Panc1 (cell line): Measurements from ENCODE around the gene PINK1. TPM values are rescaled to one million over a fixed set of nuclear protein-coding genes. Genes with fewer than 3 reads are reported as not detected.

ENCODE experiments used
- ATAC-seq: fragments of 200-7000 bp; cut with Tn5 transposase; 2 replicates; pipeline ENCODE4 v1.9.1; 2020; ENCODE audit warnings: mild to moderate bottlenecking, moderate library complexity
- BruUV-seq: library from RNA; stranded (reverse); fragments of 400-500 nt; replicated peaks from 2 replicates; lab custom pipeline; 2021; lab: Mats Ljungman, UMichigan
- CTCF ChIA-PET: fragments of 300-600 bp; sonication (Branson Sonifier 250); formaldehyde crosslinking; loops from one replicate; lab custom pipeline; 2022; ENCODE audit warnings: antibody characterized with exemption; lab: Charles Lee
- POLR2A ChIA-PET: fragments of 300-600 bp; sonication (Branson Sonifier 250); formaldehyde crosslinking; loops from one replicate; lab custom pipeline; 2022; ENCODE audit warnings: antibody characterized with exemption; lab: Charles Lee
- DNase-seq: peaks from one replicate; pipeline ENCODE4 v3.0.0-alpha.2; 2010; ENCODE audit warnings: low read depth, low spot score
- H3K27ac ChIP-seq: 2 replicates; pipeline ENCODE4 v1.5.1; 2011; ENCODE audit warnings: mild to moderate bottlenecking, low read length, inconsistent platforms
- H3K27me3 ChIP-seq: fragments of 200-500 bp; sonication (Bioruptor generic); 2 replicates; pipeline ENCODE4 v1.6.0; 2014; ENCODE audit warnings: low read length, inconsistent platforms; ENCODE audit not compliant: control insufficient read depth, insufficient read depth
- H3K36me3 ChIP-seq: fragments of 200-500 bp; sonication (Bioruptor generic); 2 replicates; pipeline ENCODE4 v1.5.1; 2014; ENCODE audit warnings: inconsistent platforms, mild to moderate bottlenecking, low read length, moderate library complexity; ENCODE audit not compliant: control insufficient read depth, insufficient read depth
- H3K4me1 ChIP-seq: 2 replicates; pipeline ENCODE4 v1.5.1; 2011; ENCODE audit warnings: inconsistent platforms, mild to moderate bottlenecking, low read length, moderate library complexity; ENCODE audit not compliant: control insufficient read depth, insufficient read depth
- H3K4me3 ChIP-seq, 2 experiments: 2 replicates each; pipeline ENCODE4 v1.5.1; 2011 to 2012; ENCODE audit warnings: low read depth in 2 of 2, low read length in 2 of 2, mild to moderate bottlenecking in 2 of 2, inconsistent platforms in 1 of 2, moderate library complexity in 1 of 2
- H3K9me3 ChIP-seq: fragments of 200-500 bp; sonication (Bioruptor generic); 2 replicates; pipeline ENCODE4 v1.5.1; 2014; ENCODE audit warnings: low read depth, mild to moderate bottlenecking, inconsistent platforms, low read length, moderate library complexity; ENCODE audit not compliant: control insufficient read depth, insufficient read depth
- POLR2AphosphoS5 ChIP-seq: IDR thresholded peaks from 2 replicates; pipeline ENCODE4 v1.6.1; 2012; ENCODE audit warnings: mild to moderate bottlenecking, low read depth, low read length, moderate library complexity
- SIN3A ChIP-seq: IDR thresholded peaks from 2 replicates; pipeline ENCODE4 v1.6.1; 2012; ENCODE audit warnings: low read depth, mild to moderate bottlenecking, low read length, moderate library complexity, borderline replicate concordance; ENCODE audit not compliant: insufficient read depth
- TCF7L2 ChIP-seq: IDR thresholded peaks from 2 replicates; pipeline ENCODE4 v1.6.1; 2011; ENCODE audit warnings: mild to moderate bottlenecking, low read depth, low read length, inconsistent platforms
- in situ Hi-C: cut with HindIII; loops from 2 replicates; pipeline ENCODE4 v1.10.0; 2016; ENCODE audit warnings: low sequenced_read_pairs, low pct_unique_long_range_greater_than_20kb
- intact Hi-C: fragments of 100-400 bp; cut with micrococcal nuclease; formaldehyde crosslinking; loops from one replicate; pipeline ENCODE4 v1.10.0; 2022; ENCODE audit not compliant: unreplicated experiment
- total RNA-seq: library from RNA; stranded (reverse); gene quantifications from one replicate; pipeline ENCODE4 v1.2.1, GENCODE V29; 2021; ENCODE audit not compliant: unreplicated experiment
- TF ChIP-seq, protein P1 (sequence below): fragments of 450-650 bp; IDR thresholded peaks from 2 replicates; pipeline ENCODE4 v1.5.1; 2017; ENCODE audit warnings: mild to moderate bottlenecking
- TF ChIP-seq, protein P2 (sequence below), 2 experiments: IDR thresholded peaks; 2 replicates each; pipeline ENCODE4 v1.6.1; 2011 to 2012; ENCODE audit warnings: low read depth in 2 of 2, control low read depth in 1 of 2, low read length in 1 of 2, mild to moderate bottlenecking in 1 of 2, moderate library complexity in 1 of 2; ENCODE audit not compliant: insufficient read depth in 1 of 2

PINK1 gene
- total RNA-seq, 1 experiment from 2014 or later, result 32.1 TPM

DNA sequence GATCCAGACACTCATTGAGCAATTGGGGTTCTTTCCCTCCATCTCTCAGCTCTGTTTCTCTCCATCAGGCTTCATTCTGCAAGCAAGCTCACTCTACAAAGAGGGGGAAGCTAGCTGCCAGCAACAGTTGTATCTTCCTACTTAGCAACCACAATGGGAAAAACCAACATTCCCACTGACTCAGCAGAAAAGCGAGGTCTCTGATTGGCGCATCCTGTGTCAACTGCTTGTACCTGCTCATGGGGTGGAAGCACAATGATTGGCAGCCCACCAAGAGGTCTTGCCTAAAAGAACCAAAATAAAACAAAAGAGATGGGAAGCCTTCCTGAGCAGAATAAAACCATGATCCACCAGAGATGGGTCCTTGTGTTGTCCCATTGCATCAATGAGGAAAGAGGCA lies 48.4 kb upstream of the PINK1 start:
- POLR2A ChIA-PET, result no interaction called here
- intact Hi-C loops, result no loop called here

DNA sequence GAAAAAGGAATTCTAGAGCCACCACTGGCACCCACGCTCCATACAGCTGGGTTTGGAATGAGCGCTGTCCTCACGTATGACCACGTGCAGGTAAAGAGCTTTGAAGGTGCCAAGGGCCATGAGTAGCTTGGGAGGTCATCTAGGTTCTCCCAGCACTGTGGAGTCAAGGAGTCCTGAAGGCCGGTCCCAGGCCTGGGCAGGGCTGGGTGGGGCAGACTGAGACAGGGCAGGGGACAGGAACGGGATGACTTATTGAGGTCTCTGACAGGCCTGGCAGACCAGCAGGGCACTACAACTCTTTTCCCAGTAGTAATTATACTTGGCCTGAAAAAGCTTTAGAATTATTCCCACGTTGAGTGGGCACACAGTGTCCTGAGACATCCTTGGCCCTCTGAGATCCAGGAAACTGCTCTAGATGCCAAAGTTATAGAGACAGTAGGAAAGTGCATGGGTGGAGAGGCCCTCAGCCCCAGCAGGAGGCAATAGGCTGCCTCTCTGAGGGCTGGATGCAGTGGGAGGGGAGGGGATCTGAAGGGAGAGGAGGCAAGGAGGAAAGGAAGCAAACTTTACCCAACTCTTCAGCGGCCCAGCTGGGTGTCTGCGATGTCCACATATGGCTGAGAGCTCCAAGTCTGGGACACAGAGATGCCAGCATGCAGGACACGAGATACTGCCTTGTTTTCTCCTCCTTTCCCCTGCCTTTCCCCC lies 46.2 kb upstream of the PINK1 start:
- no peaks in the 10 kb centered on the region for H3K9me3 ChIP-seq
- ATAC-seq (peak; percentile 24; the same call in 1 of the 2 replicates), DNase-seq (no peak)
- TF ChIP-seq, protein P1, sequence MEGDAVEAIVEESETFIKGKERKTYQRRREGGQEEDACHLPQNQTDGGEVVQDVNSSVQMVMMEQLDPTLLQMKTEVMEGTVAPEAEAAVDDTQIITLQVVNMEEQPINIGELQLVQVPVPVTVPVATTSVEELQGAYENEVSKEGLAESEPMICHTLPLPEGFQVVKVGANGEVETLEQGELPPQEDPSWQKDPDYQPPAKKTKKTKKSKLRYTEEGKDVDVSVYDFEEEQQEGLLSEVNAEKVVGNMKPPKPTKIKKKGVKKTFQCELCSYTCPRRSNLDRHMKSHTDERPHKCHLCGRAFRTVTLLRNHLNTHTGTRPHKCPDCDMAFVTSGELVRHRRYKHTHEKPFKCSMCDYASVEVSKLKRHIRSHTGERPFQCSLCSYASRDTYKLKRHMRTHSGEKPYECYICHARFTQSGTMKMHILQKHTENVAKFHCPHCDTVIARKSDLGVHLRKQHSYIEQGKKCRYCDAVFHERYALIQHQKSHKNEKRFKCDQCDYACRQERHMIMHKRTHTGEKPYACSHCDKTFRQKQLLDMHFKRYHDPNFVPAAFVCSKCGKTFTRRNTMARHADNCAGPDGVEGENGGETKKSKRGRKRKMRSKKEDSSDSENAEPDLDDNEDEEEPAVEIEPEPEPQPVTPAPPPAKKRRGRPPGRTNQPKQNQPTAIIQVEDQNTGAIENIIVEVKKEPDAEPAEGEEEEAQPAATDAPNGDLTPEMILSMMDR, result no peak
- TF ChIP-seq, protein P2, sequence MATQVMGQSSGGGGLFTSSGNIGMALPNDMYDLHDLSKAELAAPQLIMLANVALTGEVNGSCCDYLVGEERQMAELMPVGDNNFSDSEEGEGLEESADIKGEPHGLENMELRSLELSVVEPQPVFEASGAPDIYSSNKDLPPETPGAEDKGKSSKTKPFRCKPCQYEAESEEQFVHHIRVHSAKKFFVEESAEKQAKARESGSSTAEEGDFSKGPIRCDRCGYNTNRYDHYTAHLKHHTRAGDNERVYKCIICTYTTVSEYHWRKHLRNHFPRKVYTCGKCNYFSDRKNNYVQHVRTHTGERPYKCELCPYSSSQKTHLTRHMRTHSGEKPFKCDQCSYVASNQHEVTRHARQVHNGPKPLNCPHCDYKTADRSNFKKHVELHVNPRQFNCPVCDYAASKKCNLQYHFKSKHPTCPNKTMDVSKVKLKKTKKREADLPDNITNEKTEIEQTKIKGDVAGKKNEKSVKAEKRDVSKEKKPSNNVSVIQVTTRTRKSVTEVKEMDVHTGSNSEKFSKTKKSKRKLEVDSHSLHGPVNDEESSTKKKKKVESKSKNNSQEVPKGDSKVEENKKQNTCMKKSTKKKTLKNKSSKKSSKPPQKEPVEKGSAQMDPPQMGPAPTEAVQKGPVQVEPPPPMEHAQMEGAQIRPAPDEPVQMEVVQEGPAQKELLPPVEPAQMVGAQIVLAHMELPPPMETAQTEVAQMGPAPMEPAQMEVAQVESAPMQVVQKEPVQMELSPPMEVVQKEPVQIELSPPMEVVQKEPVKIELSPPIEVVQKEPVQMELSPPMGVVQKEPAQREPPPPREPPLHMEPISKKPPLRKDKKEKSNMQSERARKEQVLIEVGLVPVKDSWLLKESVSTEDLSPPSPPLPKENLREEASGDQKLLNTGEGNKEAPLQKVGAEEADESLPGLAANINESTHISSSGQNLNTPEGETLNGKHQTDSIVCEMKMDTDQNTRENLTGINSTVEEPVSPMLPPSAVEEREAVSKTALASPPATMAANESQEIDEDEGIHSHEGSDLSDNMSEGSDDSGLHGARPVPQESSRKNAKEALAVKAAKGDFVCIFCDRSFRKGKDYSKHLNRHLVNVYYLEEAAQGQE (IDR thresholded peaks at IDR 0.05; ENCODE audit: insufficient read depth in 1 of 2, low read depth in 2 of 2, low read length in 1 of 2), result no peak
- TF ChIP-seq POLR2AphosphoS5 (no peak), TCF7L2 (no peak), SIN3A (no peak)
- in situ Hi-C loops, result no loop called here
- H3K36me3 ChIP-seq, result no peaks in the 10 kb centered on the region
- H3K4me3 ChIP-seq, result no peak overlapping the region
- CTCF ChIA-PET, result no interaction called here
- no peak overlapping the region for H3K27ac ChIP-seq
- BruUV-seq, result no TSS peak
- intact Hi-C loops, result no loop called here
- no peaks in the 10 kb centered on the region for H3K27me3 ChIP-seq
- H3K4me1 ChIP-seq, result peaks cover 3% of the 10 kb centered on the region; the same call in 1 of the 2 replicates
- POLR2A ChIA-PET, result interaction anchor here (0.6 kb wide), 1 partner anchor 39 kb away, joined by 3 read pairs; no protein-coding TSS in a partner anchor

More for the DNA sequence above, 48.4 kb upstream of the PINK1 start:
- no peak for DNase-seq
- no peak for ATAC-seq
- CTCF ChIA-PET, result no interaction called here
- Histone ChIP-seq H3K36me3 (no peaks in the 10 kb centered on the region), H3K4me1 (peaks cover 3% of the 10 kb centered on the region; the same call in 1 of the 2 replicates), H3K27ac (no peak overlapping the region), H3K4me3 (no peak overlapping the region), H3K9me3 (no peaks in the 10 kb centered on the region), H3K27me3 (no peaks in the 10 kb centered on the region)
- in situ Hi-C loops, result no loop called here
- BruUV-seq, result no TSS peak
- TF ChIP-seq SIN3A (no peak), TCF7L2 (no peak), POLR2AphosphoS5 (no peak)
- TF ChIP-seq, protein P1, result no peak
- TF ChIP-seq, protein P2 (IDR thresholded peaks at IDR 0.05; ENCODE audit: insufficient read depth in 1 of 2, low read depth in 2 of 2, low read length in 1 of 2), result no peak
